Heart left ventricle (tissue), 13 donors: ENCODE measurements around the gene IL24.
A peak's percentile ranks its signal among the peaks of the same experiment; 100 is the strongest.

ENCODE experiments used
- POLR2A ChIP-seq, 2 donors: fragments of 450-650 bp; IDR thresholded peaks; one replicate each; pipeline ENCODE4 v1.6.1; 2017; ENCODE audit warnings: antibody characterized with exemption in 2 of 2, mild to moderate bottlenecking in 2 of 2, moderate library complexity in 2 of 2
- TF ChIP-seq, protein P1 (sequence below), 12 donors: fragments of 200-600 bp; sonication (generic) in 4 of 12; IDR thresholded peaks; one replicate each; pipeline versions ENCODE4 v1.5.0 to v1.8.0; 2018 to 2022; ENCODE audit warnings: antibody characterized with exemption in 12 of 12, mild to moderate bottlenecking in 5 of 12
- donor health status: ischemic (EF 13 %, LVEDD 7.1; RV severe dilation, severe dysfunction).
- donor health status: DM: no; HTN: yes; CAD: no.
- donor health status: DM: no; HTN: no; CAD: no.
- donor health status: ischemic (EF 25% LVEDD 6.9; RV normal size, moderate dysfunction).
- donor health status: ischemic (EF 25% LVEDD 5.7; RV mildly dilated, moderate dysfunction).
- donor health status: ischemic (EF 35%, LVEDD 5.7; RV mildly dilated, moderate dysfunction).
- donor health status: nonischemic (EF 11% LVEDD 7.7; RV severe dilation, severe dysfunction).
- donor health status: DM: yes; HTN: yes; CAD: no.
- donor health status: PGD.
- donor health status: ischemic (EF 29% LVEDD 5.4; RV normal size, mild dysfunction).
- donor health status: nonischemic (EF 23%, LVEDD 6.1; RV moderate dilation, normal function).

GRCh38 chr1:206925106-206925736, 28.0 kb downstream of the IL24 start:
- TF ChIP-seq, protein P1, sequence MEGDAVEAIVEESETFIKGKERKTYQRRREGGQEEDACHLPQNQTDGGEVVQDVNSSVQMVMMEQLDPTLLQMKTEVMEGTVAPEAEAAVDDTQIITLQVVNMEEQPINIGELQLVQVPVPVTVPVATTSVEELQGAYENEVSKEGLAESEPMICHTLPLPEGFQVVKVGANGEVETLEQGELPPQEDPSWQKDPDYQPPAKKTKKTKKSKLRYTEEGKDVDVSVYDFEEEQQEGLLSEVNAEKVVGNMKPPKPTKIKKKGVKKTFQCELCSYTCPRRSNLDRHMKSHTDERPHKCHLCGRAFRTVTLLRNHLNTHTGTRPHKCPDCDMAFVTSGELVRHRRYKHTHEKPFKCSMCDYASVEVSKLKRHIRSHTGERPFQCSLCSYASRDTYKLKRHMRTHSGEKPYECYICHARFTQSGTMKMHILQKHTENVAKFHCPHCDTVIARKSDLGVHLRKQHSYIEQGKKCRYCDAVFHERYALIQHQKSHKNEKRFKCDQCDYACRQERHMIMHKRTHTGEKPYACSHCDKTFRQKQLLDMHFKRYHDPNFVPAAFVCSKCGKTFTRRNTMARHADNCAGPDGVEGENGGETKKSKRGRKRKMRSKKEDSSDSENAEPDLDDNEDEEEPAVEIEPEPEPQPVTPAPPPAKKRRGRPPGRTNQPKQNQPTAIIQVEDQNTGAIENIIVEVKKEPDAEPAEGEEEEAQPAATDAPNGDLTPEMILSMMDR (IDR thresholded peaks at IDR 0.05), result peak in 3 of 12 donors; percentile 7 to 13 (median 10)
- no peak for TF ChIP-seq POLR2A (IDR thresholded peaks at IDR 0.05)
